Muscle layer of colon (tissue), 2 donors: ENCODE measurements around the gene TULP4.

ENCODE experiments used
- H3K27ac ChIP-seq: one replicate; pipeline ENCODE4 v1.7.0; 2013; ENCODE audit warnings: low read depth, mild to moderate bottlenecking, low read length, moderate library complexity
- H3K27me3 ChIP-seq, 2 donors: one replicate each; pipeline ENCODE4 v1.7.0; 2013; ENCODE audit warnings: low read length in 2 of 2, mild to moderate bottlenecking in 2 of 2; ENCODE audit not compliant: insufficient read depth in 2 of 2, control insufficient read depth in 1 of 2
- H3K36me3 ChIP-seq: one replicate; pipeline ENCODE4 v1.7.0; 2013; ENCODE audit warnings: mild to moderate bottlenecking, low read length; ENCODE audit not compliant: insufficient read depth
- H3K4me1 ChIP-seq: one replicate; pipeline ENCODE4 v1.7.0; 2013; ENCODE audit warnings: mild to moderate bottlenecking, low read length; ENCODE audit not compliant: insufficient read depth
- H3K4me3 ChIP-seq, 2 donors: one replicate each; pipeline ENCODE4 v1.7.0; 2013; ENCODE audit warnings: low read length in 2 of 2, low read depth in 1 of 2, mild to moderate bottlenecking in 1 of 2, moderate library complexity in 1 of 2
- H3K9ac ChIP-seq: one replicate; pipeline ENCODE4 v1.7.0; 2013; ENCODE audit warnings: low read length
- H3K9me3 ChIP-seq: one replicate; pipeline ENCODE4 v1.7.0; 2013; ENCODE audit warnings: mild to moderate bottlenecking, low read length
- donor health status: abdominal sarcoma.
- donor health status: Adenocarcinoma of cecum.

TULP4 gene

DNA sequence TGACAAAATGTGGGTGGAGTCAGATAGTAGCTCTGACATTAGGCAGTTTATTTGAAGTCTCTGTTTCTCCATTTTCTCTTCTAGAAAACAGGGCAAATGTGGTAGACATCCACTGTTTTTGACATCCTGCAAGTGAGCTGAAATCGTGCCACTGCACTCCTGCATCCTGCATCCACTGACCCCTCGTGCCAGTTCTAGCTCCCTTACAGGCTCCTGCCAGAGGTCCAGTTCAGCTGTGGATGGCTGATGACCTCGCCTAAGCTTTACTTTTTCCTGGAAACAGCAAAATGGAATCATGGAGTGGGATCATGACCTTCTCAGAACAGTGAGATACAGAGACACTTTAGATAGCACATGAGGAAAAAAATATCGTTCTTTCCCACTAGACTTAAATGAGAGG is 58.5 kb downstream of the TULP4 start:
- no peak overlapping the region for H3K27ac ChIP-seq
- no peaks in the 10 kb centered on the region for H3K9me3 ChIP-seq
- H3K4me1 ChIP-seq = no peaks in the 10 kb centered on the region
- H3K27me3 ChIP-seq = no peaks in the 10 kb centered on the region
- H3K9ac ChIP-seq = no peak overlapping the region
- H3K36me3 ChIP-seq = no peaks in the 10 kb centered on the region
- H3K4me3 ChIP-seq = no peak overlapping the region

DNA sequence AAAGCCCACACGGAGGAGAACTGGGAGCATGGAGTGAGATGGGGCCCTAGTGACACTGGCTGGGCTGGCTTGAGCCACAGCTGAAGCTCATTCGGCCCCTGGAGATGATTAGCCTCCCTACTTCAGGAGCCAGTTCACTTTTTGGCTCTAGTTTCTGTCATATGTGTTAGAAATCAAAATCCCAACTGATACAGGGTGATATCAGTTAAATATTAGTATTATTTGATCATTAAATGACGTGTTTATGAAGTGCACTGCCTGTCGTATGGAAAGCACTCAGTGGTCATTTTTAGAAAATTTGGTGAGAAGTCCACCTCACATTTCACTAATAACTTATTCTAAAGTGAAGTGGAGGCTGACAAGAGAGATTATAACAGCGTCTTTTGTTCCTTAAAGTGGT is 59.0 kb downstream of the TULP4 start:
- Histone ChIP-seq H3K27me3 (no peaks in the 10 kb centered on the region), H3K4me1 (no peaks in the 10 kb centered on the region), H3K27ac (no peak overlapping the region), H3K9me3 (no peaks in the 10 kb centered on the region), H3K36me3 (no peaks in the 10 kb centered on the region), H3K4me3 (no peak overlapping the region), H3K9ac (no peak overlapping the region)

DNA sequence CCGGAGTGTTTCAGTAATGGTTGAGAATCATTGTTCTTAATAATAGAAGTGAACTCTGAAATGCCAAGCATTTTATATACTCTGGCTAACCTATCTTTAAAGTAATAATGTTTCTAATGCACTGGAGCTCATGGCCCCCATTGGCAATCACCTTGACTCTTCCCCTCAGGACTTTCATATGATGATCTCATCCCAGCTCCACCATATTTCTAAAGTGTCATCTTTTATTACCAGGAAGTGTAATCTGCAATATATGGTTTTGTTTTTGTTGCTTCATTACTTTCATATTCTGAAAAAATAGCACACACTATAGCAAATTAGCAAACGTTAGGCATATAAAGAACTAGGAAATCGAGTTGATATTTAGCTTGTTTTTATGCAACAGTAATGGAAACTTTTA is 60.3 kb downstream of the TULP4 start:
- Histone ChIP-seq H3K4me3 (no peak overlapping the region), H3K36me3 (no peaks in the 10 kb centered on the region), H3K4me1 (no peaks in the 10 kb centered on the region), H3K27ac (no peak overlapping the region), H3K9me3 (no peaks in the 10 kb centered on the region), H3K27me3 (no peaks in the 10 kb centered on the region), H3K9ac (no peak overlapping the region)

DNA sequence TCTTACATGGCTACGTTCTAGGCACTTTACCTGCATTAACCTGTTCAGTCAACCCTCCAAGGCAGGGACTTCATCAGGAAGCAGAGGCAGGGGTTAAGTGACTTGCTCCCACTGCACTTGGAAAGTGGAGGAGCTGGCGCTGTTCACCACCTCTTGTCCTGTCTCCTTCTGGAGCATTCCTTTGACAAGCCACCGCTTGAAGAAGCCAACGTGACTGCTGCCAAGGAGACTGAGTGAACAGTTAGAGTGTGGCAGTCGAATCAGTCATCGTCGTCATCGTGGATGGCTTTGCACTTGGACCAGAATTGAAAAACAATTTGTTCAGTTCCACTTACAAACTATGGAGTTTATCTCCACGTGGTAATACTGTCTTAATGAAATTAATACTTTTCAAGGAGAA is 60.9 kb downstream of the TULP4 start:
- no peaks in the 10 kb centered on the region for H3K27me3 ChIP-seq

DNA sequence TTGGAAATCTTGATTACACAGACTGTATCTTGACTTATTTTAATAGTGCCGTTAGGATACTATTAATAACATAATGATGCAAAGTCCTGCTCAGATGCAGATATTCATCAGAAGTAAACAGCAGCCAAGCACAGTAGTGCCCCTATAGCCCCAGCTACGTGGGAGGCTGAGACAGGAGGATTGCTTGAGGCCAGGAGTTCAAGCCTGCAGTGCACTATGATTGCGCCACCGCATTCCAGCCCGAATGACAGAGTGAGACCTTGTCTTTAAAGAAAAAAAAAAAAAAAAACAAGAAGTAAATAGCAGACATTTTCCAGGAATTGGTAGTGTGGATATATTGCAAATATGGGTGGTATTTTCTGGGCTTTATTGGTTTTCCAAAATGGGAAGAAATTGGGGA is 61.8 kb downstream of the TULP4 start:
- no peak overlapping the region for H3K9ac ChIP-seq
- H3K9me3 ChIP-seq = no peaks in the 10 kb centered on the region
- H3K4me1 ChIP-seq = no peaks in the 10 kb centered on the region
- no peak overlapping the region for H3K4me3 ChIP-seq
- no peak overlapping the region for H3K27ac ChIP-seq
- H3K27me3 ChIP-seq = no peaks in the 10 kb centered on the region
- no peaks in the 10 kb centered on the region for H3K36me3 ChIP-seq

More for the DNA sequence above, 60.9 kb downstream of the TULP4 start:
- H3K4me3 ChIP-seq = no peak overlapping the region
- H3K36me3 ChIP-seq = no peaks in the 10 kb centered on the region
- H3K9me3 ChIP-seq = no peaks in the 10 kb centered on the region
- H3K9ac ChIP-seq = no peak overlapping the region
- H3K4me1 ChIP-seq = no peaks in the 10 kb centered on the region
- H3K27ac ChIP-seq = no peak overlapping the region

DNA sequence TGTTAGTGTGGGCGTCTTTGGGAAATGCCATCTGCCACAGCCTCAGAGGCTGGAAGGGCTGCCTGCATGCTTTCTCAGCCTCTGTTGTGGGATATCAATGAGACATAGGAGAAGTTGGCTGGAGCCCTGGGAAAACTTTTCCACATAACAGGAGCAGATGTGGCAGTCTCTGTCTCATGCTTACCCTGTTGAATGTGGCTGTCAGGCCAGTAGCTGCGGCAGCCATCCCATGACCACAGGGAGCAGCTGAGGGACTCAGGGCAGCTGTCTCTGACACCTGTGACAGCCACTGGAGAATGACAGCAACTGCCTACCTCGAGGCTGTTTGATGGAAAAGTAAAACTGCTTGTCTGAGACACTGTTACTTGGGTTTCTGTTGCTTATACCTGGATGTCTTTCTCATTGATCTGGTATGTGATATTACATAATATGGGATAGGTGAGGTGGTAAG is 64.4 kb downstream of the TULP4 start:
- Histone ChIP-seq H3K9me3 (no peaks in the 10 kb centered on the region), H3K27ac (no peak overlapping the region), H3K27me3 (no peaks in the 10 kb centered on the region), H3K9ac (no peak overlapping the region), H3K36me3 (no peaks in the 10 kb centered on the region), H3K4me3 (no peak overlapping the region), H3K4me1 (no peaks in the 10 kb centered on the region)

DNA sequence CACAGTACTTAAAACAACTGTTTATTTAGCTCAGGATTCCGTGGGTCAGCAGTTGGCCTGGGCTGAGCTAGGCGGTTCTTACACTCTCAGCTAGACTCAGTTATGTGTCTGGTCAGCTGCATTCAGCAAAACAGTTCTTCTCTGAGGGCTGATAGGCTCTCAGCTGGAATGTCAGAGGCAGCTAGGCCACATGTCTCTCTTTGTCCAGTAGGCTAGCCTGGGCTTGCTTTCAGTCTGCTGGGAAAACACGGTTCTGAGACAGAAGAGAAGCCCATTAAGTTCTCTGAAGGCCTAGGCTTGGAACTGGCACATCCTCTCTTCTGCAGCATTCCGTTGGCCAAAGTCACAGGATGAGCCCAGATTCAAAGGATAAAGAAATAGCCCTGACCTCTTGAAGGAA is 65.6 kb downstream of the TULP4 start:
- H3K27ac ChIP-seq = no peak overlapping the region
- no peak overlapping the region for H3K9ac ChIP-seq

DNA sequence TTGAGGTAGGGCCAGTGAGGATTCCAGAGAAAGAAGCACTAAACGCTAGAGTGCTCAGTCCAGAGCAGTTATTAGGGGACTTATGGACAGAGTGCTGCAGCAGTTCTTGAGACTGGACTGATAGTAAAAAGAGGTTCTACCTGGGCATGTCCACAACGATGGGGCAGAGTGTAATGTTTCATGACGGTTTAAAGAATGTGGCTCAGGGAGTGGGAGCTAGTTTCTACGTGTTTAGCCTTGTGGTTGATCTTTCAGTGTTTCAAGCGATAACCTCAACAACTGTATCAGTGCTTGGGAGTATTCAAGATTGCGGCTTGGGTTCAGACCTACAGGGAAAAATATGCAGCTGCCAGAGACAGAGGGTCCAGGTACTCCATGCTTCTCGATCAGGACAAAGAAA is 67.1 kb downstream of the TULP4 start:
- H3K27me3 ChIP-seq = no peaks in the 10 kb centered on the region
- no peaks in the 10 kb centered on the region for H3K36me3 ChIP-seq
- no peaks in the 10 kb centered on the region for H3K9me3 ChIP-seq
- H3K4me3 ChIP-seq = no peak overlapping the region
- H3K27ac ChIP-seq = no peak overlapping the region
- no peak overlapping the region for H3K9ac ChIP-seq
- no peaks in the 10 kb centered on the region for H3K4me1 ChIP-seq

More for the DNA sequence above, 65.6 kb downstream of the TULP4 start:
- no peaks in the 10 kb centered on the region for H3K27me3 ChIP-seq
- no peaks in the 10 kb centered on the region for H3K9me3 ChIP-seq
- H3K4me3 ChIP-seq = no peak overlapping the region
- H3K4me1 ChIP-seq = no peaks in the 10 kb centered on the region
- H3K36me3 ChIP-seq = no peaks in the 10 kb centered on the region

DNA sequence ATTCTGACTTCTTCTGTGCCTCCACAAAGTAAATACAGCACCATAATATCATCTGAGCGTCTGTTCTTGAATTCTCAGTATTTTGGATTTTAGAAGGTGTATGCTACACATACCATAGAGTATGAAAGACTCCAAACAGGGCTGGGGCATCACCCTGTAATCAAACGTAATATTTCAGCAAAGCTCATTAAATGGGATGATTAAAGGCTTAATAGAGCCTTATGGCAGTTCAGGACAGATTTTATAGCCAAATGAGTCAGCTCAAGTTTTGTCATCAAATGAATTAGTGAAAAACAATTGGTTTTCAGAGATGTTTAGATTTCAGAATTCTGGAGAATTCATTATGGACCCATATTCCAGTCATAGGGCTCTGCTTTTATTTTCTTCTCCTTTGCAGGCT is 68.9 kb downstream of the TULP4 start:
- Histone ChIP-seq H3K27me3 (no peaks in the 10 kb centered on the region), H3K9me3 (no peaks in the 10 kb centered on the region), H3K27ac (no peak overlapping the region), H3K4me1 (no peaks in the 10 kb centered on the region), H3K9ac (no peak overlapping the region), H3K36me3 (no peaks in the 10 kb centered on the region), H3K4me3 (no peak overlapping the region)

DNA sequence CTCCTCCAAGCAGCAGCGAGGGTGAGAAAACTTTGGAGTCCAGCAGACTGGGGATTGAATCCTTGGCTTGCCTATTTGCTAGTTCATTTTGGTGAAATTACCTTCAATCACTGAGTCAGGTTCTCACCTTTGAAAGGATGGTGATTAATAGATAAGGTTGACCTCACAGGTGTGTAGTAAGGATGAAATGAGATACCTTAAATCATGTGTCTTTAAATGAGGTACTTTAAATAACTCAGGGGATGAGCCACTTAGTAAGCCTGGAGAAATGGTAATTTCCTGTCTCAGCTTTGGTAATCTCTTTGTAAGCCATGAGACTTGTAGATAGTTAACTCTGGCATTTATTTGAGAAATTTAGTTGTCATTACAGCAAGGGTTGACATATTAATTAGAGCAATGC is 70.2 kb downstream of the TULP4 start:
- no peaks in the 10 kb centered on the region for H3K9me3 ChIP-seq
- H3K27ac ChIP-seq = no peak overlapping the region
- H3K9ac ChIP-seq = no peak overlapping the region
- H3K4me3 ChIP-seq = no peak overlapping the region
- H3K4me1 ChIP-seq = no peaks in the 10 kb centered on the region
- H3K36me3 ChIP-seq = no peaks in the 10 kb centered on the region
- H3K27me3 ChIP-seq = no peaks in the 10 kb centered on the region

DNA sequence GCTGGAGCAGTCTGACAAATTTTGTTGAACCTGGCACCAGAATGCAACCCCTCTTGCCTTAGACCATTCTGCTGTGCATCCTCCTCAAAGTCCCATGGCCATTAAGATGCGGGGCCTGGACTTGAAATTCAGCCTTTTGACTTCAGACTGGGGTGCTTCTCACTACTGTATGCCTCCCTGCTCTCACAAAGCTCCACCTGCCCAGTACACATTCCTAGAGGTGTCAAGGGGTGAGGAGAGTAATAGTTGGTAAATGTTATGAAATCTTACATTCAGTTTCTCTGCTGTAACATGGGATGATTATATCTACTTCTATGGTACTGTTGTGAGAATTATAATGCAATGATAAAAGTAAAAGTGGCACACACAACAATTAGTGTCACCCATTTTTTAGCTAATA is 70.8 kb downstream of the TULP4 start:
- Histone ChIP-seq H3K36me3 (no peaks in the 10 kb centered on the region), H3K4me1 (no peaks in the 10 kb centered on the region), H3K9ac (no peak overlapping the region), H3K27me3 (no peaks in the 10 kb centered on the region), H3K27ac (no peak overlapping the region), H3K9me3 (no peaks in the 10 kb centered on the region), H3K4me3 (no peak overlapping the region)

DNA sequence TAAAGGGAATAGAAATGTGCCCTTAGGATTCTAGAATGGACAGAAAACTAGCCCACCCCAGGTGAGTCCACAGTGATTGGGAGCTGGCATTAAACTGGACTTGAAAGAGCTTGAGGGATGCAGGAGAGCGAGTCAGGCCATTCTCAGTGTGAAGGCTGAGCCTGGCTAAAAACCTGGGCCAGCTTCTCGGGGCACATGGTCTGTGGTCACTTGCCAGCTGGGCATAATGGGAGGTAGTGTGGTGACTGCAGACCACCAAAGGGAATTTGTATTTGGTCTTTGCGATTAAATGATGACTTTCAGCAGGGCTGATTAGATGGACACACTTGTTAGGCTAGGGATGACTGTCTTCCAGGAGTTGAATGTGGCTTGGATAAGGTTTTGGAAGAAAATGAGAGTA is 71.3 kb downstream of the TULP4 start:
- Histone ChIP-seq H3K4me1 (no peaks in the 10 kb centered on the region), H3K27ac (no peak overlapping the region), H3K9me3 (no peaks in the 10 kb centered on the region), H3K4me3 (no peak overlapping the region), H3K9ac (no peak overlapping the region), H3K36me3 (no peaks in the 10 kb centered on the region), H3K27me3 (no peaks in the 10 kb centered on the region)
